GM12878 (cell line): ENCODE results near the gene ACAP1. TPM values are rescaled to one million over a fixed set of nuclear protein-coding genes. Genes with fewer than 3 reads are reported as not detected.
A peak's percentile ranks its signal among the peaks of the same experiment; 100 is the strongest.

ENCODE experiments used
- ATF2 ChIP-seq: IDR thresholded peaks from 2 replicates; pipeline ENCODE4 v1.6.1; 2012; ENCODE audit warnings: low read length, inconsistent platforms
- ATF7 ChIP-seq: fragments of 450-650 bp; IDR thresholded peaks from 2 replicates; pipeline ENCODE4 v1.6.1; 2016; ENCODE audit warnings: low read depth, mild to moderate bottlenecking
- BRCA1 ChIP-seq: IDR thresholded peaks from 2 replicates; pipeline ENCODE4 v1.6.1; 2011; ENCODE audit warnings: low read depth, low read length, improper control_type of control experiment
- CBX3 ChIP-seq: fragments of 200-600 bp; sonication (generic); IDR thresholded peaks from 2 replicates; pipeline ENCODE4 v1.6.1; 2016; ENCODE audit warnings: low read depth, borderline replicate concordance
- EGR1 ChIP-seq, 2 experiments: IDR thresholded peaks; 1 replicate in 1 of 2; 2 replicates in 1 of 2; pipeline ENCODE4 v1.6.1; 2011 to 2012; ENCODE audit warnings: low read depth in 2 of 2, low read length in 2 of 2, borderline replicate concordance in 1 of 2, mild to moderate bottlenecking in 1 of 2, moderate library complexity in 1 of 2
- EZH2 ChIP-seq: IDR thresholded peaks from 2 replicates; pipeline ENCODE4 v1.6.1; 2012; ENCODE audit warnings: low read depth, mild to moderate bottlenecking, control low read depth, inconsistent platforms, low read length, borderline replicate concordance; ENCODE audit not compliant: control insufficient read depth
- FOXM1 ChIP-seq: IDR thresholded peaks from 2 replicates; pipeline ENCODE4 v1.6.1; 2012; ENCODE audit warnings: low read depth, mild to moderate bottlenecking, inconsistent platforms, low read length, moderate library complexity
- JUND ChIP-seq: IDR thresholded peaks from 2 replicates; pipeline ENCODE4 v1.6.1; 2012; ENCODE audit warnings: low read depth, mild to moderate bottlenecking, low read length, improper control_type of control experiment, moderate library complexity
- MEF2B ChIP-seq: fragments of 450-650 bp; IDR thresholded peaks from 2 replicates; pipeline ENCODE4 v1.6.1; 2018; ENCODE audit warnings: mild to moderate bottlenecking, moderate library complexity; ENCODE audit not compliant: partially characterized antibody, poor library complexity, severe bottlenecking
- NBN ChIP-seq: fragments of 450-650 bp; IDR thresholded peaks from 2 replicates; pipeline ENCODE4 v1.6.1; 2016
- NRF1 ChIP-seq: conservative IDR thresholded peaks from 2 replicates; pipeline ENCODE4 v1.6.1; 2011; ENCODE audit warnings: mild to moderate bottlenecking, low read depth, low read length, improper control_type of control experiment
- PKNOX1 ChIP-seq: fragments of 450-650 bp; IDR thresholded peaks from 2 replicates; pipeline ENCODE4 v1.6.1; 2016; ENCODE audit warnings: mild to moderate bottlenecking
- POLR2A ChIP-seq: IDR thresholded peaks from 2 replicates; pipeline ENCODE4 v1.6.1; 2011; ENCODE audit warnings: low read depth, mild to moderate bottlenecking, low read length
- RAD51 ChIP-seq: fragments of 450-650 bp; IDR thresholded peaks from 2 replicates; pipeline ENCODE4 v1.6.1; 2016; ENCODE audit warnings: moderate library complexity, mild to moderate bottlenecking, inconsistent platforms
- RUNX3 ChIP-seq: IDR thresholded peaks from 2 replicates; pipeline ENCODE4 v1.6.1; 2012; ENCODE audit warnings: low read length, inconsistent platforms
- STAT1 ChIP-seq: fragments of 450-650 bp; conservative IDR thresholded peaks from 2 replicates; pipeline ENCODE4 v1.6.1; 2014; ENCODE audit warnings: antibody characterized with exemption, mild to moderate bottlenecking
- TCF12 ChIP-seq: IDR thresholded peaks from 2 replicates; pipeline ENCODE4 v1.6.1; 2011; ENCODE audit warnings: low read depth, mild to moderate bottlenecking, low read length
- WRNIP1 ChIP-seq: IDR thresholded peaks from 2 replicates; pipeline ENCODE4 v1.6.1; 2011; ENCODE audit warnings: low read depth, low read length, improper control_type of control experiment, borderline replicate concordance
- ZBTB40 ChIP-seq: fragments of 450-650 bp; IDR thresholded peaks from 2 replicates; pipeline ENCODE4 v1.6.1; 2016; ENCODE audit warnings: mild to moderate bottlenecking, moderate library complexity, borderline replicate concordance
- ZNF274 ChIP-seq: IDR thresholded peaks from one replicate; pipeline ENCODE4 v1.8.0; 2011; ENCODE audit not compliant: insufficient read length, insufficient read depth
- ZNF687 ChIP-seq: fragments of 450-650 bp; IDR thresholded peaks from 2 replicates; pipeline ENCODE4 v1.6.1; 2017; ENCODE audit warnings: mild to moderate bottlenecking, moderate library complexity
- ZSCAN29 ChIP-seq: fragments of 450-650 bp; IDR thresholded peaks from 2 replicates; pipeline ENCODE4 v1.6.1; 2017; ENCODE audit warnings: mild to moderate bottlenecking, moderate library complexity
- polyA plus RNA-seq, 11 experiments: library from polyadenylated mRNA; depleted of rRNA in 4 of 11; unstranded in 6 of 11; stranded (reverse) in 5 of 11; fragments of >200 nt; fragmentation: Nextera tagmentation in 4 of 11; fragmentation: Illumina TruSeq in 1 of 11; extraction: Ambion mirVana in 4 of 11; extraction: Trizol in 1 of 11; gene quantifications; 1 replicate in 1 of 11; 2 replicates in 10 of 11; pipeline versions ENCODE4 v1.2.1 to v1.2.3, GENCODE V29; 2011 to 2016; ENCODE audit warnings: inconsistent platforms in 2 of 11, missing spikeins in 2 of 11, low read depth in 1 of 11
- total RNA-seq, 4 experiments: library from RNA; depleted of rRNA in 3 of 4; stranded (reverse); fragments of >200 nt in 3 of 4; fragmentation: Illumina TruSeq in 1 of 4; extraction: Trizol in 1 of 4; gene quantifications; 2 replicates each; pipeline versions ENCODE4 v1.2.1 to v1.2.3, GENCODE V29; 2013 to 2021

Gene ACAP1
- total and polyA plus RNA-seq, 10 of the 15 experiments (the other 5 are each of a cell fraction or from before 2014, with no cell fraction given), result 5.7 to 245 (median 118) TPM

DNA sequence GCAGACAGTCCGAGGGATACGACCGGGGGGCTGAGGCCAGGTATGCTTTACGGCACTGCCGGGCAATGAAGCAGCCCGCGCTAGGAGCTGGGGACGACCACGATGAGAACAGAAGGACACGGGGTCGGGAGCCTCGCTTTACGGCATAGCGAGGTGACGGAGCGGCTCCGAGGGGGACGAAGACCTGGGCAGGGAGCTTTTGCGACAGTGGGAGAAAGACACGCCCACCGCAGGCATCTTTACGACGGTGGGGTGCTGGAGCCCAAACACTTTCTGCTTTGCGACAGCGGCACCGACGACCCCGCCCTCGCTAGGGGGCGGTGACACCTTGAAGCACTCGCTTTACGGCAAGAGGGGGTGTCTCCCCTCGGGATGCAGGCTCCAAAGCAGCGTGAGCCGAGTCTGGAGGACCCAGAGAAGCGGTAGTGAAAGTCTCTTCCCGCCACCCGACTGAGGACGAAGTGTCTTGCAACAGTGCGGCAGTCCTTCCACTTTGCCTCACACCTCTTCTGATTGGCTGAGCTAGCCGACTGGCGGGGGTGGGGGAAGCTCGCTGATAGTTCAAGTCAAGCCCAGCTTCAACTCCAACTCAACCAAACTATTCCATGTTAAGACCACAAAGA lies 6.8 kb upstream of the ACAP1 start (continued):
- no peak for TF ChIP-seq RAD51
- peak; percentile 4 for TF ChIP-seq RUNX3
- no peak for TF ChIP-seq FOXM1
- no peak for TF ChIP-seq ATF7
- TF ChIP-seq EGR1 (IDR thresholded peaks at IDR 0.05; ENCODE audit: borderline replicate concordance in 1 of 2, low read depth in 2 of 2, low read length in 2 of 2), result peak in 1 of 2 experiments; percentile 52; a peak in 2 of 3 replicates
- TF ChIP-seq PKNOX1, result peak; percentile 68
- TF ChIP-seq POLR2A, result peak; percentile 77
- TF ChIP-seq JUND, result no peak
- no peak for TF ChIP-seq EZH2
- no peak for TF ChIP-seq BRCA1
- TF ChIP-seq ZNF274, result no peak
- no peak for TF ChIP-seq MEF2B
- no peak for TF ChIP-seq ATF2
- no peak for TF ChIP-seq ZBTB40
- no peak for TF ChIP-seq WRNIP1
- TF ChIP-seq CBX3, result no peak
- TF ChIP-seq NBN, result no peak; the same call in 1 of the 2 replicates
- TF ChIP-seq TCF12, result no peak
- no peak; the same call in 1 of the 2 replicates for TF ChIP-seq STAT1
- no peak for TF ChIP-seq ZNF687
- no peak for TF ChIP-seq ZSCAN29
- TF ChIP-seq NRF1, result no peak
